ENCODE data around the gene ABHD6.

The ABHD6 gene

GRCh38 chr3:58308728-58309127, 71.1 kb downstream of the ABHD6 start:
- Histone ChIP-seq H4K20me1 (ENCODE audit: insufficient read depth, low read length) (peaks cover 14% of the 10 kb centered on the region; the same call in 1 of the 2 replicates), H3K4me2 (ENCODE audit: low read depth, low read length) (no peak overlapping the region), H3K4me3 (ENCODE audit: low read length) (no peak overlapping the region), H3K27me3 (replicated peaks; ENCODE audit: insufficient read depth, low read length) (no peaks in the 10 kb centered on the region), H3F3A (ENCODE audit: insufficient read depth, low read length) (peaks cover 2% of the 10 kb centered on the region), H3K36me3 (replicated peaks; ENCODE audit: insufficient read depth, low read length) (no peaks in the 10 kb centered on the region; the same call in 1 of the 2 replicates), H3K9ac (ENCODE audit: low read length) (no peak overlapping the region), H3K27ac (ENCODE audit: low read length) (no peak overlapping the region), H3K4me1 (ENCODE audit: low read length) (peaks cover 4% of the 10 kb centered on the region), H3K9me3 (replicated peaks; ENCODE audit: insufficient read depth, low read length) (no peaks in the 10 kb centered on the region), H2AFZ (ENCODE audit: low read length) (no peak overlapping the region), H3K9me2 (replicated peaks; ENCODE audit: insufficient read depth, low read length) (no peaks in the 10 kb centered on the region), H3K79me2 (ENCODE audit: low read length) (peaks cover 63% of the 10 kb centered on the region)
- TF ChIP-seq CTCF (IDR thresholded peaks at IDR 0.05; ENCODE audit: low read length) (no peak), EZH2 (optimal IDR thresholded peaks at IDR 0.05; ENCODE audit: low read depth, low read length) (no peak), EZH2phosphoT487 (IDR thresholded peaks at IDR 0.05; ENCODE audit: low read length) (no peak)
- no peak for DNase-seq

- Histone ChIP-seq H3K79me2 (ENCODE audit: low read length) (peaks cover 24% of the 10 kb centered on the region), H4K20me1 (ENCODE audit: insufficient read depth, low read length) (peaks cover 9% of the 10 kb centered on the region; the same call in 1 of the 2 replicates), H3K9me3 (replicated peaks; ENCODE audit: insufficient read depth, low read length) (no peaks in the 10 kb centered on the region), H3K4me2 (ENCODE audit: low read depth, low read length) (no peak overlapping the region), H3K36me3 (replicated peaks; ENCODE audit: insufficient read depth, low read length) (peaks cover 8% of the 10 kb centered on the region; the same call in 1 of the 2 replicates), H3K27ac (ENCODE audit: low read length) (no peak overlapping the region), H2AFZ (ENCODE audit: low read length) (no peak overlapping the region), H3K9me2 (replicated peaks; ENCODE audit: insufficient read depth, low read length) (no peaks in the 10 kb centered on the region), H3K4me3 (ENCODE audit: low read length) (no peak overlapping the region), H3K9ac (ENCODE audit: low read length) (no peak overlapping the region), H3F3A (ENCODE audit: insufficient read depth, low read length) (no peaks in the 10 kb centered on the region), H3K27me3 (replicated peaks; ENCODE audit: insufficient read depth, low read length) (no peaks in the 10 kb centered on the region), H3K4me1 (ENCODE audit: low read length) (no peaks in the 10 kb centered on the region)
- DNase-seq = no peak
- TF ChIP-seq EZH2phosphoT487 (IDR thresholded peaks at IDR 0.05; ENCODE audit: low read length) = no peak
- no peak for TF ChIP-seq CTCF (IDR thresholded peaks at IDR 0.05; ENCODE audit: low read length)
- no peak for TF ChIP-seq EZH2 (optimal IDR thresholded peaks at IDR 0.05; ENCODE audit: low read depth, low read length)
Measured at GRCh38 chr3:58317811-58318210, 80.2 kb downstream of the ABHD6 start.

GRCh38 chr3:58321791-58322190, 84.2 kb downstream of the ABHD6 start:
- H3K4me2 ChIP-seq (ENCODE audit: low read depth, low read length) = no peak overlapping the region
- peaks cover 6% of the 10 kb centered on the region for H3K79me2 ChIP-seq (ENCODE audit: low read length)
- H3K9me2 ChIP-seq (replicated peaks; ENCODE audit: insufficient read depth, low read length) = no peaks in the 10 kb centered on the region
- DNase-seq = no peak
- TF ChIP-seq CTCF (IDR thresholded peaks at IDR 0.05; ENCODE audit: low read length) = no peak
- TF ChIP-seq EZH2phosphoT487 (IDR thresholded peaks at IDR 0.05; ENCODE audit: low read length) = no peak
- no peak for TF ChIP-seq EZH2 (optimal IDR thresholded peaks at IDR 0.05; ENCODE audit: low read depth, low read length)
- H4K20me1 ChIP-seq (ENCODE audit: insufficient read depth, low read length) = peaks cover 9% of the 10 kb centered on the region; the same call in 1 of the 2 replicates
- H3K4me1 ChIP-seq (ENCODE audit: low read length) = peaks cover 9% of the 10 kb centered on the region
- H3K27me3 ChIP-seq (replicated peaks; ENCODE audit: insufficient read depth, low read length) = no peaks in the 10 kb centered on the region
- H3K9me3 ChIP-seq (replicated peaks; ENCODE audit: insufficient read depth, low read length) = no peaks in the 10 kb centered on the region
- H3K36me3 ChIP-seq (replicated peaks; ENCODE audit: insufficient read depth, low read length) = 0 out of 2 replicates have a peak, but pooled peaks cover 8% of the 10 kb centered on the region
- no peaks in the 10 kb centered on the region for H3F3A ChIP-seq (ENCODE audit: insufficient read depth, low read length)
- no peak overlapping the region for H3K9ac ChIP-seq (ENCODE audit: low read length)
- no peak overlapping the region for H3K4me3 ChIP-seq (ENCODE audit: low read length)
- no peak overlapping the region for H3K27ac ChIP-seq (ENCODE audit: low read length)
- no peak overlapping the region for H2AFZ ChIP-seq (ENCODE audit: low read length)

Measured in MM.1S (cell line).